GM13977 (cell line): ENCODE measurements around the gene MED27.

Source experiments
- DNase-seq: peaks from one replicate; pipeline ENCODE4 v3.0.0; 2012; ENCODE audit warnings: low spot score
- in situ Hi-C: fragments of 300-500 bp; cut with MboI; formaldehyde crosslinking; loops from one replicate; pipeline ENCODE4 v1.12.0; 2022; ENCODE audit warnings: low sequenced_read_pairs, low pct_unique_long_range_greater_than_20kb, mixed read lengths, inconsistent platforms; ENCODE audit not compliant: unreplicated experiment
- TF ChIP-seq, protein P1 (sequence below): IDR thresholded peaks from 2 replicates; pipeline ENCODE4 v1.5.1; 2012; ENCODE audit warnings: mild to moderate bottlenecking, control low read depth; ENCODE audit not compliant: insufficient read depth; ENCODE audit errors: extremely low read depth, missing control alignments

MED27 gene

DNA sequence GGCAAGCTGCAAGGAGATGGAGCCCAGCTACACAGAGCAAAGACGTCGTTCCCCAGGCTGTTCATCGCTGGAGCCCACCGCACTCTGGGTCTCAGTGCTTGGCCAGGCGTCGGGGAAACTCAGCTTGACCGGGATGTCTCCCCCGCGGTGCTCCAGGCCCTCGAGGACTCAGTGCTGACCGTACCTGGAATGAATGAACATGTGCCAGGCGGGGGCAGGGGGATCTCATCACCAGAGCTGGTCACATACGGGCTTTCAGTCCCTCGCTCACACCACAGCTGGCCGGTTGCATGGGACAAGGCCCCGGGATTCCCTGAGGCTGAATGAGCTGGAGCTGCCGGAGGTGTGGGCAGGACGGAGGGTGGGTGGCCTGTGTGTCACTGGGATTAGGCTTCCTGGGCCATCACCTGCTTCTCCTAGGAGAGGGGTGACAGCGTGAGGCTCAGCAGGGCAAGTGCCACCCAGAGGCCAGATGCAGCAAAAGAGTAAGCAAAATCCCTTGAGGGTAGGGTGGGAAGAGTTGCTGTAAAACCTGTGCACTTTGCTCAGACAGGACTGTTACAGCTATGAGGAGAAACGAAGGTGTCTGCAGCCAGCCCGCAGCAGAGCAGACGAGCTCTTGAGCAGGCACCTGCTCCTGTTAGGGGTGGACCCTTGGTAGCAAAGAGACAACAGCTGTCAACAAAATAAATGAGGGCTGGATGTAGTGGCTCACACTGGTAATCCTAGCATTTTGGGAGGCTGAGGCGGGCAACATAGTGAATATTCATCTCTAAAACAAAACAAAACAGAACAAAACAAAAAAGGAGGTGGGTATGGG lies 269.1 kb downstream of the MED27 start:
- no peak for DNase-seq
- in situ Hi-C loops, result no loop called here
- TF ChIP-seq, protein P1, sequence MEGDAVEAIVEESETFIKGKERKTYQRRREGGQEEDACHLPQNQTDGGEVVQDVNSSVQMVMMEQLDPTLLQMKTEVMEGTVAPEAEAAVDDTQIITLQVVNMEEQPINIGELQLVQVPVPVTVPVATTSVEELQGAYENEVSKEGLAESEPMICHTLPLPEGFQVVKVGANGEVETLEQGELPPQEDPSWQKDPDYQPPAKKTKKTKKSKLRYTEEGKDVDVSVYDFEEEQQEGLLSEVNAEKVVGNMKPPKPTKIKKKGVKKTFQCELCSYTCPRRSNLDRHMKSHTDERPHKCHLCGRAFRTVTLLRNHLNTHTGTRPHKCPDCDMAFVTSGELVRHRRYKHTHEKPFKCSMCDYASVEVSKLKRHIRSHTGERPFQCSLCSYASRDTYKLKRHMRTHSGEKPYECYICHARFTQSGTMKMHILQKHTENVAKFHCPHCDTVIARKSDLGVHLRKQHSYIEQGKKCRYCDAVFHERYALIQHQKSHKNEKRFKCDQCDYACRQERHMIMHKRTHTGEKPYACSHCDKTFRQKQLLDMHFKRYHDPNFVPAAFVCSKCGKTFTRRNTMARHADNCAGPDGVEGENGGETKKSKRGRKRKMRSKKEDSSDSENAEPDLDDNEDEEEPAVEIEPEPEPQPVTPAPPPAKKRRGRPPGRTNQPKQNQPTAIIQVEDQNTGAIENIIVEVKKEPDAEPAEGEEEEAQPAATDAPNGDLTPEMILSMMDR, result no peak
